Measurements from ENCODE around the gene LARP4B.

DNA sequence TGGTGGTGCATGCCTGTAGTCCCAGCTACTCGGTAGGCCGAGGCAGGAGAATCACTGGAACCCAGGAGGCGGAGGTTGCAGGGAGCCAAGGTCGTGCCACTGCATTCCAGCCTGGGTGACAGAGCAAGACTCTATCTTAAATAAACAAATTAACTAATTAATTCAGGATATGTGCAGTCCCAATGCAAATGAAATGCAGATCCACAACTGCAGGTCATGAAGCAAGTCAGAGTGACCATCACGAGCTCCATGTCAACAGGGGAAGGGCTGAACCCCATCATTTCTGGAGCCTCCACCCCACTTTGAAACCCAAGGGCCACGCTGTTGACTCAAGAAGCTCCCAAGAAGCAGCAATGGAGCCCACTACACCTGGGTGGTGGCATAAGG, 115.4 kb downstream of the LARP4B start:
- TF ChIP-seq, protein P1, sequence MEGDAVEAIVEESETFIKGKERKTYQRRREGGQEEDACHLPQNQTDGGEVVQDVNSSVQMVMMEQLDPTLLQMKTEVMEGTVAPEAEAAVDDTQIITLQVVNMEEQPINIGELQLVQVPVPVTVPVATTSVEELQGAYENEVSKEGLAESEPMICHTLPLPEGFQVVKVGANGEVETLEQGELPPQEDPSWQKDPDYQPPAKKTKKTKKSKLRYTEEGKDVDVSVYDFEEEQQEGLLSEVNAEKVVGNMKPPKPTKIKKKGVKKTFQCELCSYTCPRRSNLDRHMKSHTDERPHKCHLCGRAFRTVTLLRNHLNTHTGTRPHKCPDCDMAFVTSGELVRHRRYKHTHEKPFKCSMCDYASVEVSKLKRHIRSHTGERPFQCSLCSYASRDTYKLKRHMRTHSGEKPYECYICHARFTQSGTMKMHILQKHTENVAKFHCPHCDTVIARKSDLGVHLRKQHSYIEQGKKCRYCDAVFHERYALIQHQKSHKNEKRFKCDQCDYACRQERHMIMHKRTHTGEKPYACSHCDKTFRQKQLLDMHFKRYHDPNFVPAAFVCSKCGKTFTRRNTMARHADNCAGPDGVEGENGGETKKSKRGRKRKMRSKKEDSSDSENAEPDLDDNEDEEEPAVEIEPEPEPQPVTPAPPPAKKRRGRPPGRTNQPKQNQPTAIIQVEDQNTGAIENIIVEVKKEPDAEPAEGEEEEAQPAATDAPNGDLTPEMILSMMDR (IDR thresholded peaks at IDR 0.05; ENCODE audit: insufficient read depth, low read depth, low read length) = no peak
- TF ChIP-seq EZH2 (IDR thresholded peaks at IDR 0.05; ENCODE audit: insufficient read depth, low read length) = no peak

All from astrocyte (in vitro differentiated cells and primary cell).